HCT116 (cell line): Measurements from ENCODE around the gene LRCH1.

Experiments
- CTCF ChIP-seq, 3 experiments: fragments of 200-600 bp in 1 of 3; sonication (generic) in 1 of 3; IDR thresholded peaks in 2 of 3; conservative IDR thresholded peaks in 1 of 3; 2 replicates each; pipeline ENCODE4 v1.5.1; 2012 to 2017; ENCODE audit warnings: low read depth in 2 of 3, low read length in 2 of 3, antibody characterized with exemption in 1 of 3, borderline replicate concordance in 1 of 3, control low read depth in 1 of 3, mild to moderate bottlenecking in 1 of 3, mixed read lengths in 1 of 3, mixed run types in 1 of 3, moderate library complexity in 1 of 3; ENCODE audit not compliant: insufficient read depth in 1 of 3
- POLR2A ChIP-seq: IDR thresholded peaks from 2 replicates; pipeline ENCODE4 v1.7.0; 2011; ENCODE audit warnings: borderline replicate concordance; ENCODE audit not compliant: insufficient read depth, insufficient read length; ENCODE audit errors: extremely low read depth
- POLR2AphosphoS5 ChIP-seq: IDR thresholded peaks from 2 replicates; pipeline ENCODE4 v1.6.1; 2011; ENCODE audit warnings: mild to moderate bottlenecking, low read depth, low read length, moderate library complexity
- RAD21 ChIP-seq: IDR thresholded peaks from 2 replicates; pipeline ENCODE4 v1.6.1; 2012; ENCODE audit warnings: low read depth, mild to moderate bottlenecking
- SRF ChIP-seq: IDR thresholded peaks from 2 replicates; pipeline ENCODE4 v1.6.1; 2012; ENCODE audit warnings: low read depth
- YY1 ChIP-seq: IDR thresholded peaks from 2 replicates; pipeline ENCODE4 v1.6.1; 2011; ENCODE audit warnings: low read length, low read depth, moderate library complexity, mild to moderate bottlenecking; ENCODE audit not compliant: insufficient replicate concordance; ENCODE audit errors: extremely low read depth
- ZBTB33 ChIP-seq: IDR thresholded peaks from 2 replicates; pipeline ENCODE4 v1.6.1; 2011; ENCODE audit warnings: mild to moderate bottlenecking, low read length, moderate library complexity; ENCODE audit not compliant: insufficient replicate concordance; ENCODE audit errors: extremely low read depth
- ZFX ChIP-seq: fragments of 450-650 bp; IDR thresholded peaks from 2 replicates; pipeline ENCODE4 v1.6.1; 2017

DNA sequence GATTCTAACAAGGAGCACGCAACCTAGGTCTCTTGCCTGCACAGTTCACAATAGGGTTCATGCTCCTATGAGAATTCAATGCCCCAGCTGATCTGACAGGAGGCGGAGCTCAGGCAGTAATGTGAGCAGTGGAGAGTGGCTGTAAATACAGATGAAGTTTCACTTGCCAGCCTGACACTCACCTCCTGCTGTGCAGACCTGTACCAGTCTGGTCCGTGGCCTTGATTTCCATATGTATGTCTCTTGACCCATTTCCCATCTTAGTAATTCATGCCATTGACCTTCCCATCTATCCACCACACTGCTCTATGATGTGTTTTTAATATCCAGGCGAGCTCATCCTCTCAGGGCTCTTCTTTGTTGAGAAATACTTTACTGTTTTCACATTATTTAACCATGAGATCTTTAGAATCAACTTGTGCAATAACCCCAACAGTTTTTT lies 95.2 kb downstream of the LRCH1 start:
- no peak for TF ChIP-seq SRF
- TF ChIP-seq CTCF (IDR thresholded peaks at IDR 0.05 in 2 of 3, conservative IDR thresholded peaks at IDR 0.05 in 1 of 3; ENCODE audit: borderline replicate concordance in 1 of 3, insufficient read depth in 1 of 3, low read depth in 2 of 3, low read length in 2 of 3): no peak
- TF ChIP-seq RAD21: no peak
- TF ChIP-seq POLR2AphosphoS5: no peak
- no peak for TF ChIP-seq POLR2A
- no peak for TF ChIP-seq ZBTB33
- TF ChIP-seq YY1: no peak
- no peak for TF ChIP-seq ZFX
